Keratinocyte (primary cell): ENCODE data around the gene ARHGAP5. TPM values are rescaled to one million over a fixed set of nuclear protein-coding genes. Genes with fewer than 3 reads are reported as not detected.

Source experiments
- DNase-seq: peaks from one replicate; pipeline ENCODE4 v3.0.0-alpha.2; 2011; ENCODE audit warnings: low read depth, missing footprints, low spot score
- FAIRE-seq: peaks from 2 replicates; lab custom pipeline; 2011; peaks lifted over from hg19 to GRCh38; lab: Jason Lieb, UNC
- H2AFZ ChIP-seq: 2 replicates; pipeline ENCODE4 v1.6.0; 2012; ENCODE audit warnings: low read length, control low read depth, inconsistent platforms; ENCODE audit not compliant: control insufficient read depth
- H3K27ac ChIP-seq: 2 replicates; pipeline ENCODE4 v1.5.1; 2011; ENCODE audit warnings: low read length; ENCODE audit not compliant: control insufficient read depth, insufficient read depth
- H3K27me3 ChIP-seq: 3 replicates; pipeline ENCODE4 v1.6.0; 2011; ENCODE audit warnings: low read length; ENCODE audit not compliant: control insufficient read depth, insufficient read depth; ENCODE audit errors: extremely low read depth
- H3K36me3 ChIP-seq, 2 experiments: 2 replicates in 1 of 2; 3 replicates in 1 of 2; pipeline ENCODE4 v1.5.1; 2011; ENCODE audit warnings: low read length in 2 of 2, mild to moderate bottlenecking in 1 of 2; ENCODE audit not compliant: control insufficient read depth in 2 of 2, insufficient read depth in 2 of 2; ENCODE audit errors: extremely low read depth in 1 of 2
- H3K4me1 ChIP-seq: 3 replicates; pipeline ENCODE4 v1.5.1; 2011; ENCODE audit warnings: low read length; ENCODE audit not compliant: control insufficient read depth, insufficient read depth; ENCODE audit errors: extremely low read depth
- H3K4me2 ChIP-seq: 3 replicates; pipeline ENCODE4 v1.6.0; 2011; ENCODE audit warnings: low read depth, low read length; ENCODE audit not compliant: control insufficient read depth, insufficient read depth; ENCODE audit errors: extremely low read depth
- H3K4me3 ChIP-seq, 3 experiments: fragments of 200-600 bp in 1 of 3; sonication (generic) in 1 of 3; 2 replicates in 2 of 3; 3 replicates in 1 of 3; pipeline ENCODE4 v1.5.1; 2011 to 2016; ENCODE audit warnings: low read length in 3 of 3, mild to moderate bottlenecking in 3 of 3, control low read depth in 2 of 3, inconsistent platforms in 1 of 3, low read depth in 1 of 3, mixed read lengths in 1 of 3, mixed run types in 1 of 3, moderate library complexity in 1 of 3; ENCODE audit not compliant: control insufficient read depth in 2 of 3, insufficient read depth in 2 of 3; ENCODE audit errors: extremely low read depth in 1 of 3
- H3K79me2 ChIP-seq: 2 replicates; pipeline ENCODE4 v1.6.0; 2012; ENCODE audit warnings: low read length; ENCODE audit not compliant: control insufficient read depth, insufficient read depth
- H3K9ac ChIP-seq: 3 replicates; pipeline ENCODE4 v1.6.0; 2011; ENCODE audit warnings: low read length; ENCODE audit not compliant: control insufficient read depth, insufficient read depth; ENCODE audit errors: extremely low read depth
- H3K9me1 ChIP-seq: 3 replicates; pipeline ENCODE4 v1.6.0; 2011; ENCODE audit warnings: low read length; ENCODE audit not compliant: control insufficient read depth, insufficient read depth; ENCODE audit errors: extremely low read depth
- H3K9me3 ChIP-seq: 2 replicates; pipeline ENCODE4 v1.5.1; 2012; ENCODE audit warnings: low read depth, low read length; ENCODE audit not compliant: control insufficient read depth
- H4K20me1 ChIP-seq: 3 replicates; pipeline ENCODE4 v1.6.0; 2011; ENCODE audit warnings: low read length; ENCODE audit not compliant: control insufficient read depth, insufficient read depth; ENCODE audit errors: extremely low read depth
- EZH2 ChIP-seq: IDR thresholded peaks from one replicate; pipeline ENCODE4 v1.6.1; 2012; ENCODE audit warnings: inconsistent platforms, mild to moderate bottlenecking, low read length, moderate library complexity
- dilution Hi-C: fragments of 300-500 bp; cut with MboI; formaldehyde crosslinking; loops from one replicate; pipeline ENCODE4 v1.7.0; 2020; ENCODE audit warnings: low sequenced_read_pairs; ENCODE audit not compliant: extremely low pct_ligation_motif_present
- polyA plus RNA-seq, 5 experiments: library from polyadenylated mRNA; depleted of rRNA in 3 of 5; stranded (reverse) in 3 of 5; stranded (forward) in 1 of 5; unstranded in 1 of 5; fragments of >200 nt; gene quantifications; 1 replicate in 1 of 5; 2 replicates in 3 of 5; 3 replicates in 1 of 5; pipeline versions ENCODE4 v1.2.1 to v1.2.3, GENCODE V29; 2011 to 2012; ENCODE audit warnings: missing spikeins in 2 of 5, low read depth in 1 of 5, low replicate concordance in 1 of 5
- TF ChIP-seq, protein P1 (sequence below), 3 experiments: IDR thresholded peaks in 1 of 3; conservative IDR thresholded peaks in 1 of 3; optimal IDR thresholded peaks in 1 of 3; 2 replicates in 2 of 3; 3 replicates in 1 of 3; pipeline versions ENCODE3 to v1.5.1; 2011; ENCODE audit warnings: low read length in 3 of 3, mild to moderate bottlenecking in 3 of 3, moderate library complexity in 2 of 3, control low read depth in 1 of 3, inconsistent platforms in 1 of 3; ENCODE audit not compliant: insufficient read depth in 2 of 3; ENCODE audit errors: extremely low read depth in 1 of 3

Gene ARHGAP5
- polyA plus RNA-seq, 1 donor (not counting 4 experiments of a cell fraction or from before 2014, with no cell fraction given) = 43.1 TPM

DNA sequence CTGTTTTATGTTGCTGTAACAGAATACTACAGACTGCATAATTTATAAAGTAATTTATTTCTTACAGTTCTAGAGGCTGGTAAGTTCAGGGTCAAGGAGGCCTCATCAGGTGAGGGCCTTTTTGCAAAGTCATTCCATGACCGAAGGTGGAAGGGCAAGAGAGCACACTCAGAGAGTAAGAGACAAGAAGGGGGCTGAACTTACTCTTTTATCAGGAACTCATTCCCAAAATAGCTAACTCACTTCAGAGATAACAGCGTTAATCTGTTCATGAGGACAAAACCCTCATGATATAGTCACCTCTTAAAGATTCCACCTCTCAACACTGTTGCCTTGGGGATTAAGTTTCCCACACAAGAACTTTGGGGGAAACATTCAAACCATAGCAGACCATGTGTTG lies 73.3 kb downstream of the ARHGAP5 start:
- TF ChIP-seq, protein P1, sequence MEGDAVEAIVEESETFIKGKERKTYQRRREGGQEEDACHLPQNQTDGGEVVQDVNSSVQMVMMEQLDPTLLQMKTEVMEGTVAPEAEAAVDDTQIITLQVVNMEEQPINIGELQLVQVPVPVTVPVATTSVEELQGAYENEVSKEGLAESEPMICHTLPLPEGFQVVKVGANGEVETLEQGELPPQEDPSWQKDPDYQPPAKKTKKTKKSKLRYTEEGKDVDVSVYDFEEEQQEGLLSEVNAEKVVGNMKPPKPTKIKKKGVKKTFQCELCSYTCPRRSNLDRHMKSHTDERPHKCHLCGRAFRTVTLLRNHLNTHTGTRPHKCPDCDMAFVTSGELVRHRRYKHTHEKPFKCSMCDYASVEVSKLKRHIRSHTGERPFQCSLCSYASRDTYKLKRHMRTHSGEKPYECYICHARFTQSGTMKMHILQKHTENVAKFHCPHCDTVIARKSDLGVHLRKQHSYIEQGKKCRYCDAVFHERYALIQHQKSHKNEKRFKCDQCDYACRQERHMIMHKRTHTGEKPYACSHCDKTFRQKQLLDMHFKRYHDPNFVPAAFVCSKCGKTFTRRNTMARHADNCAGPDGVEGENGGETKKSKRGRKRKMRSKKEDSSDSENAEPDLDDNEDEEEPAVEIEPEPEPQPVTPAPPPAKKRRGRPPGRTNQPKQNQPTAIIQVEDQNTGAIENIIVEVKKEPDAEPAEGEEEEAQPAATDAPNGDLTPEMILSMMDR (optimal IDR thresholded peaks at IDR 0.05 in 1 of 3, IDR thresholded peaks at IDR 0.05 in 1 of 3, conservative IDR thresholded peaks at IDR 0.05 in 1 of 3; ENCODE audit: extremely low read depth in 1 of 3, insufficient read depth in 2 of 3, low read length in 3 of 3) = no peak
- TF ChIP-seq EZH2 = no peak
- Histone ChIP-seq H3K9me3 (no peaks in the 10 kb centered on the region), H3K9me1 (no peaks in the 10 kb centered on the region), H3K27ac (no peak overlapping the region), H2AFZ (no peak overlapping the region), H4K20me1 (no peaks in the 10 kb centered on the region), H3K27me3 (no peaks in the 10 kb centered on the region), H3K4me3 (no peak overlapping the region), H3K36me3 (peaks cover 8 to 19% of the 10 kb centered on the region in 2 experiments), H3K79me2 (peaks cover 3% of the 10 kb centered on the region), H3K4me1 (no peaks in the 10 kb centered on the region), H3K4me2 (no peak overlapping the region), H3K9ac (no peak overlapping the region)
- dilution Hi-C loops = no loop called here
- no peak for DNase-seq
- FAIRE-seq = no peak

DNA sequence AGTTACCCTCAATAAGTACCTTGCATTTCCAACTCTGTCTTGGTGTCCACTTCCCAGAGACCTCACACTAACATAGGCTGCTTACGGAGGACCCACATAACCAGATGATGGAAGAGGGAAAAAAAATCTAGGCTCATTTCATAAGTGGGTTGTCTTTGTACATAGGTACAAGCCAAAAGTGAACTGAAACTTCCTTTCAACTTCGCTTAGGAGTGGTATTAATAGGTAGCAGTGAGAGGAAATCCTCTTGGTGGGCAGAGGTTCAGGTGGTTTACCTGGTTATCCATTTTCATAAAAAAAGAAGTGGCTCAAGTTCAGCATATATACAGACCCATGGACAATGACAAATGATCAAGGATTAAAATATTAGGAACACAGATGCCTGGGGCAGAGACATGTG lies 88.9 kb downstream of the ARHGAP5 start:
- Histone ChIP-seq H3K4me3 (no peak overlapping the region), H3K4me2 (no peak overlapping the region), H2AFZ (no peak overlapping the region), H3K9me3 (no peaks in the 10 kb centered on the region), H4K20me1 (no peaks in the 10 kb centered on the region), H3K9me1 (no peaks in the 10 kb centered on the region), H3K27me3 (no peaks in the 10 kb centered on the region), H3K9ac (no peak overlapping the region), H3K4me1 (no peaks in the 10 kb centered on the region), H3K36me3 (no peaks in the 10 kb centered on the region), H3K27ac (no peak overlapping the region), H3K79me2 (no peaks in the 10 kb centered on the region)
- dilution Hi-C loops = no loop called here
- DNase-seq (no peak), FAIRE-seq (no peak)
- no peak for TF ChIP-seq EZH2
- TF ChIP-seq, protein P1 (optimal IDR thresholded peaks at IDR 0.05 in 1 of 3, IDR thresholded peaks at IDR 0.05 in 1 of 3, conservative IDR thresholded peaks at IDR 0.05 in 1 of 3; ENCODE audit: extremely low read depth in 1 of 3, insufficient read depth in 2 of 3, low read length in 3 of 3) = no peak
